HepG2 (cell line): ENCODE results near the gene RUSF1. TPM values are rescaled to one million over a fixed set of nuclear protein-coding genes. Genes with fewer than 3 reads are reported as not detected.
A peak's percentile ranks its signal among the peaks of the same experiment; 100 is the strongest.

Source experiments
- ATF3 ChIP-seq: sonication (generic); formaldehyde crosslinking; IDR thresholded peaks from 2 replicates; pipeline ENCODE4 v1.4.0; 2020; ENCODE audit warnings: missing genetic modification reagents
- ERF ChIP-seq: IDR thresholded peaks from 2 replicates; pipeline ENCODE4 v1.6.1; 2018; ENCODE audit warnings: missing biosample characterization, missing genetic modification reagents
- HDAC6 ChIP-seq: fragments of 200-600 bp; sonication (generic); IDR thresholded peaks from 2 replicates; pipeline ENCODE4 v1.7.0; 2017; ENCODE audit warnings: mild to moderate bottlenecking, antibody characterized with exemption, low read length, low read depth
- HNF4G ChIP-seq, 2 experiments: sonication (generic) in 1 of 2; formaldehyde crosslinking in 1 of 2; IDR thresholded peaks; 2 replicates each; pipeline versions ENCODE4 v1.4.0 to v1.6.1; 2011 to 2020; ENCODE audit warnings: borderline replicate concordance in 2 of 2, low read depth in 2 of 2, mild to moderate bottlenecking in 2 of 2, low read length in 1 of 2, missing genetic modification reagents in 1 of 2, moderate library complexity in 1 of 2
- MAFK ChIP-seq, 2 experiments: IDR thresholded peaks in 1 of 2; conservative IDR thresholded peaks in 1 of 2; 2 replicates each; pipeline ENCODE4 v1.6.1; 2011; ENCODE audit warnings: improper control_type of control experiment in 2 of 2, low read length in 2 of 2
- PBX3 ChIP-seq: sonication (generic); formaldehyde crosslinking; IDR thresholded peaks from 2 replicates; pipeline ENCODE4 v1.8.1; 2023; ENCODE audit warnings: missing genetic modification reagents, inconsistent platforms, borderline replicate concordance
- PPARG ChIP-seq: conservative IDR thresholded peaks from 2 replicates; pipeline ENCODE4 v1.6.1; 2016; ENCODE audit warnings: missing biosample characterization, missing genetic modification reagents
- TBL1XR1 ChIP-seq: fragments of 150-350 bp; IDR thresholded peaks from 2 replicates; pipeline ENCODE4 v1.6.1; 2014; ENCODE audit warnings: borderline replicate concordance, low read length; ENCODE audit not compliant: partially characterized antibody
- XBP1 ChIP-seq: sonication (generic); formaldehyde crosslinking; IDR thresholded peaks from 2 replicates; pipeline ENCODE4 v1.5.0; 2020; ENCODE audit warnings: missing genetic modification reagents
- ZNF598 ChIP-seq: sonication (generic); formaldehyde crosslinking; IDR thresholded peaks from 2 replicates; pipeline ENCODE4 v1.5.1; 2020; ENCODE audit warnings: mild to moderate bottlenecking, missing genetic modification reagents, borderline replicate concordance
- ZNF616 ChIP-seq: sonication (generic); formaldehyde crosslinking; IDR thresholded peaks from 2 replicates; pipeline ENCODE4 v1.5.0; 2020; ENCODE audit warnings: low read depth, mild to moderate bottlenecking, missing genetic modification reagents
- ZNF639 ChIP-seq: conservative IDR thresholded peaks from 2 replicates; pipeline ENCODE4 v1.6.1; 2018; ENCODE audit warnings: missing genetic modification reagents
- polyA plus RNA-seq, 8 experiments: library from polyadenylated mRNA; depleted of rRNA in 3 of 8; stranded (reverse) in 7 of 8; unstranded in 1 of 8; fragments of >200 nt; fragmentation: Illumina TruSeq in 4 of 8; extraction: Trizol in 4 of 8; gene quantifications; 2 replicates each; pipeline versions ENCODE4 v1.2.1 to v1.2.3, GENCODE V29; 2011 to 2016; ENCODE audit warnings: low read depth in 4 of 8, missing spikeins in 1 of 8, mixed read lengths in 1 of 8; ENCODE audit not compliant: insufficient read depth in 1 of 8
- total RNA-seq, 5 experiments: library from RNA; depleted of rRNA; stranded (reverse); fragments of >200 nt; fragmentation: Illumina TruSeq; extraction: Trizol; gene quantifications; 2 replicates each; pipeline ENCODE4 v1.2.3, GENCODE V29; 2016; ENCODE audit warnings: low read depth in 1 of 5
- TF ChIP-seq, protein P1 (sequence below): sonication (generic); formaldehyde crosslinking; IDR thresholded peaks from 2 replicates; pipeline ENCODE4 v1.5.0; 2020; ENCODE audit warnings: mild to moderate bottlenecking, missing genetic modification reagents, borderline replicate concordance
- TF ChIP-seq, protein P2 (sequence below): sonication (generic); formaldehyde crosslinking; IDR thresholded peaks from 2 replicates; pipeline ENCODE4 v1.8.0; 2022; ENCODE audit warnings: mild to moderate bottlenecking, missing genetic modification reagents

RUSF1 gene
- total and polyA plus RNA-seq, 2 of the 13 experiments (the other 11 are each of a cell fraction or from before 2014, with no cell fraction given): 40.8 to 50.2 TPM

DNA sequence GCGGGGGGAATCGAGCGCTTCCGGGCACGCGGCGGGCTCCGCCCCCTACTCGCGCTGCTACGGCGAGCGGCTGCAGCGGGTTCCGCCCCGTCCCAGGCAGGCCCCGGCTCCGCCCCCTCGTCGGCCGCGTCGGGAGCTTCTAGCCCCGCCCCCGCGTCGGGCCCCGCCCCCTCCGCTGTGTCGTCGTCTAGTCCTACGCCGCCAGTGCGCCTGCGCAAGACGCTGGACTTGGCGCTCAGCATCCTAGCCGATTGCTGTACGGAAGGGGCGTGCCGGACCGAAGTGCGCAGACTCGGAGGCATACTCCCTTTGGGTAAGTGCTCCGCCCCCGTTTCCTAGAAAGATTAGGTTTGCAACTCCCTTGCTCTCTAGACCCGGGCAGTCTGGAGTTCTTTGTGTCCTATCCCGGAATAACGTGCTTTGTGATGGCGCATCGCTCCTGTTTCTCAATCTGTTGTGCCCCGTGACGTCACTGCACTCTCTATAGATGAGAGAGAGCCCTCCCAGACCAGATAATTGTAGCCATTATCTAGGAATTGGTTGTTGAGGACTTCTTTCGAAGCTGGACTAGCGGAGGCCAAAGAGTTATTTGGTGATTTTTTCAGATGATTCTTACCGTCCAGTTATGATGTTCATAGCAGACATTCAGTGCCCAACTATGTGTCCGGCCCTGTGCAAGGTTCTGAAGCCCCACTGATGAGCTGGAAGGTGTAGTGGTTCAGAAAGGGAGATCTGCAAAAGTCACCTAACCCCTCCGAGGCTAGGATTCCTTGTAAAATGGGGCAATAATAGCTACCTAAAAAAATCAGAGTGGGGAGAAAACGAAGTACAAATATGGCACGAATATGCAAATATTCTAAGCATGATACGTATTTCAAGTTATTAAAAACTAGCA, 48.3 kb downstream of the RUSF1 start (continued):
- TF ChIP-seq, protein P1, sequence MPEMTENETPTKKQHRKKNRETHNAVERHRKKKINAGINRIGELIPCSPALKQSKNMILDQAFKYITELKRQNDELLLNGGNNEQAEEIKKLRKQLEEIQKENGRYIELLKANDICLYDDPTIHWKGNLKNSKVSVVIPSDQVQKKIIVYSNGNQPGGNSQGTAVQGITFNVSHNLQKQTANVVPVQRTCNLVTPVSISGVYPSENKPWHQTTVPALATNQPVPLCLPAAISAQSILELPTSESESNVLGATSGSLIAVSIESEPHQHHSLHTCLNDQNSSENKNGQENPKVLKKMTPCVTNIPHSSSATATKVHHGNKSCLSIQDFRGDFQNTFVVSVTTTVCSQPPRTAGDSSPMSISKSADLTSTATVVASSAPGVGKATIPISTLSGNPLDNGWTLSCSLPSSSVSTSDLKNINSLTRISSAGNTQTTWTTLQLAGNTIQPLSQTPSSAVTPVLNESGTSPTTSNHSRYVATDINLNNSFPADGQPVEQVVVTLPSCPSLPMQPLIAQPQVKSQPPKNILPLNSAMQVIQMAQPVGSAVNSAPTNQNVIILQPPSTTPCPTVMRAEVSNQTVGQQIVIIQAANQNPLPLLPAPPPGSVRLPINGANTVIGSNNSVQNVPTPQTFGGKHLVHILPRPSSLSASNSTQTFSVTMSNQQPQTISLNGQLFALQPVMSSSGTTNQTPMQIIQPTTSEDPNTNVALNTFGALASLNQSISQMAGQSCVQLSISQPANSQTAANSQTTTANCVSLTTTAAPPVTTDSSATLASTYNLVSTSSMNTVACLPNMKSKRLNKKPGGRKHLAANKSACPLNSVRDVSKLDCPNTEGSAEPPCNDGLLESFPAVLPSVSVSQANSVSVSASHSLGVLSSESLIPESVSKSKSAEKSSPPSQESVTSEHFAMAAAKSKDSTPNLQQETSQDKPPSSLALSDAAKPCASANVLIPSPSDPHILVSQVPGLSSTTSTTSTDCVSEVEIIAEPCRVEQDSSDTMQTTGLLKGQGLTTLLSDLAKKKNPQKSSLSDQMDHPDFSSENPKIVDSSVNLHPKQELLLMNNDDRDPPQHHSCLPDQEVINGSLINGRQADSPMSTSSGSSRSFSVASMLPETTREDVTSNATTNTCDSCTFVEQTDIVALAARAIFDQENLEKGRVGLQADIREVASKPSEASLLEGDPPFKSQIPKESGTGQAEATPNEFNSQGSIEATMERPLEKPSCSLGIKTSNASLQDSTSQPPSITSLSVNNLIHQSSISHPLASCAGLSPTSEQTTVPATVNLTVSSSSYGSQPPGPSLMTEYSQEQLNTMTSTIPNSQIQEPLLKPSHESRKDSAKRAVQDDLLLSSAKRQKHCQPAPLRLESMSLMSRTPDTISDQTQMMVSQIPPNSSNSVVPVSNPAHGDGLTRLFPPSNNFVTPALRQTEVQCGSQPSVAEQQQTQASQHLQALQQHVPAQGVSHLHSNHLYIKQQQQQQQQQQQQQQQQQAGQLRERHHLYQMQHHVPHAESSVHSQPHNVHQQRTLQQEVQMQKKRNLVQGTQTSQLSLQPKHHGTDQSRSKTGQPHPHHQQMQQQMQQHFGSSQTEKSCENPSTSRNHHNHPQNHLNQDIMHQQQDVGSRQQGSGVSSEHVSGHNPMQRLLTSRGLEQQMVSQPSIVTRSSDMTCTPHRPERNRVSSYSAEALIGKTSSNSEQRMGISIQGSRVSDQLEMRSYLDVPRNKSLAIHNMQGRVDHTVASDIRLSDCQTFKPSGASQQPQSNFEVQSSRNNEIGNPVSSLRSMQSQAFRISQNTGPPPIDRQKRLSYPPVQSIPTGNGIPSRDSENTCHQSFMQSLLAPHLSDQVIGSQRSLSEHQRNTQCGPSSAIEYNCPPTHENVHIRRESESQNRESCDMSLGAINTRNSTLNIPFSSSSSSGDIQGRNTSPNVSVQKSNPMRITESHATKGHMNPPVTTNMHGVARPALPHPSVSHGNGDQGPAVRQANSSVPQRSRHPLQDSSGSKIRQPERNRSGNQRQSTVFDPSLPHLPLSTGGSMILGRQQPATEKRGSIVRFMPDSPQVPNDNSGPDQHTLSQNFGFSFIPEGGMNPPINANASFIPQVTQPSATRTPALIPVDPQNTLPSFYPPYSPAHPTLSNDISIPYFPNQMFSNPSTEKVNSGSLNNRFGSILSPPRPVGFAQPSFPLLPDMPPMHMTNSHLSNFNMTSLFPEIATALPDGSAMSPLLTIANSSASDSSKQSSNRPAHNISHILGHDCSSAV (CRISPR knock-in tag): no peak
- TF ChIP-seq TBL1XR1: peak; percentile 28
- TF ChIP-seq XBP1: no peak
- peak; percentile 24; the same call in 1 of the 2 replicates for TF ChIP-seq PPARG (CRISPR knock-in tag)
- no peak for TF ChIP-seq MAFK (conservative IDR thresholded peaks at IDR 0.05 in 1 of 2, IDR thresholded peaks at IDR 0.05 in 1 of 2; ENCODE audit: low read length in 2 of 2)
- TF ChIP-seq ATF3 (CRISPR knock-in tag): no peak
- TF ChIP-seq ZNF639 (CRISPR knock-in tag): no peak
- TF ChIP-seq ZNF598: no peak
- no peak for TF ChIP-seq HDAC6
- TF ChIP-seq HNF4G (IDR thresholded peaks at IDR 0.05; ENCODE audit: borderline replicate concordance, low read depth, low read length): peak; percentile 57; the same call in 1 of the 2 replicates
- TF ChIP-seq HNF4G (CRISPR knock-in tag; IDR thresholded peaks at IDR 0.05; ENCODE audit: borderline replicate concordance, low read depth): 0 out of 2 replicates have a peak, but pooled peaks have one; percentile 32
- TF ChIP-seq ERF: no peak
- TF ChIP-seq, protein P2, sequence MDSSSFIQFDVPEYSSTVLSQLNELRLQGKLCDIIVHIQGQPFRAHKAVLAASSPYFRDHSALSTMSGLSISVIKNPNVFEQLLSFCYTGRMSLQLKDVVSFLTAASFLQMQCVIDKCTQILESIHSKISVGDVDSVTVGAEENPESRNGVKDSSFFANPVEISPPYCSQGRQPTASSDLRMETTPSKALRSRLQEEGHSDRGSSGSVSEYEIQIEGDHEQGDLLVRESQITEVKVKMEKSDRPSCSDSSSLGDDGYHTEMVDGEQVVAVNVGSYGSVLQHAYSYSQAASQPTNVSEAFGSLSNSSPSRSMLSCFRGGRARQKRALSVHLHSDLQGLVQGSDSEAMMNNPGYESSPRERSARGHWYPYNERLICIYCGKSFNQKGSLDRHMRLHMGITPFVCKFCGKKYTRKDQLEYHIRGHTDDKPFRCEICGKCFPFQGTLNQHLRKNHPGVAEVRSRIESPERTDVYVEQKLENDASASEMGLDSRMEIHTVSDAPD (CRISPR knock-in tag): no peak
- TF ChIP-seq ZNF616: no peak
- TF ChIP-seq PBX3 (CRISPR knock-in tag): no peak
